Suprapubic skin (tissue), 4 donors: ENCODE data around the gene BTBD2. TPM values are rescaled to one million over a fixed set of nuclear protein-coding genes. Genes with fewer than 3 reads are reported as not detected.

Experiments
- DNase-seq, 2 donors: peaks; one replicate each; pipeline ENCODE4 v3.0.0-alpha.2; 2019; ENCODE audit warnings: low spot score in 2 of 2
- H3K27ac ChIP-seq: fragments of 200-600 bp; sonication (generic); one replicate; pipeline ENCODE4 v1.5.1; 2019
- H3K27me3 ChIP-seq: fragments of 200-600 bp; sonication (generic); one replicate; pipeline ENCODE4 v1.5.1; 2019
- H3K36me3 ChIP-seq: fragments of 200-600 bp; sonication (generic); one replicate; pipeline ENCODE4 v1.5.1; 2019
- H3K4me1 ChIP-seq: fragments of 200-600 bp; sonication (generic); one replicate; pipeline ENCODE4 v1.5.1; 2019
- H3K4me3 ChIP-seq: fragments of 200-600 bp; sonication (generic); one replicate; pipeline ENCODE4 v1.5.1; 2019; ENCODE audit warnings: mild to moderate bottlenecking
- H3K9me3 ChIP-seq: fragments of 200-600 bp; sonication (generic); one replicate; pipeline ENCODE4 v1.5.1; 2019
- EP300 ChIP-seq: sonication (generic); formaldehyde crosslinking; IDR thresholded peaks from one replicate; pipeline ENCODE4 v1.6.1; 2017; ENCODE audit warnings: antibody characterized with exemption
- POLR2A ChIP-seq, 2 donors: fragments of 450-650 bp; IDR thresholded peaks; one replicate each; pipeline ENCODE4 v1.6.1; 2017; ENCODE audit warnings: antibody characterized with exemption in 2 of 2, mild to moderate bottlenecking in 2 of 2, moderate library complexity in 2 of 2
- POLR2AphosphoS5 ChIP-seq, 3 donors: sonication (generic); formaldehyde crosslinking; IDR thresholded peaks; one replicate each; pipeline ENCODE4 v1.6.1; 2017; ENCODE audit warnings: antibody characterized with exemption in 3 of 3
- WGBS: methylation state at CpG from one replicate; pipeline ENCODE4 v1.1.5; 2018; 5-methylcytosine and 5-hydroxymethylcytosine counted together
- total RNA-seq, 4 donors: library from RNA; depleted of rRNA; stranded (reverse); fragments of >200 nt; gene quantifications; one replicate each; pipeline ENCODE4 v1.1.0, GENCODE V29; 2016
- TF ChIP-seq, protein P1 (sequence below), 2 donors: fragments of 200-600 bp in 1 of 2; fragments of 450-650 bp in 1 of 2; sonication (generic) in 1 of 2; IDR thresholded peaks; one replicate each; pipeline ENCODE4 v1.5.1; 2016 to 2019; ENCODE audit warnings: antibody characterized with exemption in 2 of 2, mild to moderate bottlenecking in 1 of 2, moderate library complexity in 1 of 2

The BTBD2 gene
- total RNA-seq, 4 donors from 2014 or later = 83.0 to 101 (median 90.3) TPM

DNA sequence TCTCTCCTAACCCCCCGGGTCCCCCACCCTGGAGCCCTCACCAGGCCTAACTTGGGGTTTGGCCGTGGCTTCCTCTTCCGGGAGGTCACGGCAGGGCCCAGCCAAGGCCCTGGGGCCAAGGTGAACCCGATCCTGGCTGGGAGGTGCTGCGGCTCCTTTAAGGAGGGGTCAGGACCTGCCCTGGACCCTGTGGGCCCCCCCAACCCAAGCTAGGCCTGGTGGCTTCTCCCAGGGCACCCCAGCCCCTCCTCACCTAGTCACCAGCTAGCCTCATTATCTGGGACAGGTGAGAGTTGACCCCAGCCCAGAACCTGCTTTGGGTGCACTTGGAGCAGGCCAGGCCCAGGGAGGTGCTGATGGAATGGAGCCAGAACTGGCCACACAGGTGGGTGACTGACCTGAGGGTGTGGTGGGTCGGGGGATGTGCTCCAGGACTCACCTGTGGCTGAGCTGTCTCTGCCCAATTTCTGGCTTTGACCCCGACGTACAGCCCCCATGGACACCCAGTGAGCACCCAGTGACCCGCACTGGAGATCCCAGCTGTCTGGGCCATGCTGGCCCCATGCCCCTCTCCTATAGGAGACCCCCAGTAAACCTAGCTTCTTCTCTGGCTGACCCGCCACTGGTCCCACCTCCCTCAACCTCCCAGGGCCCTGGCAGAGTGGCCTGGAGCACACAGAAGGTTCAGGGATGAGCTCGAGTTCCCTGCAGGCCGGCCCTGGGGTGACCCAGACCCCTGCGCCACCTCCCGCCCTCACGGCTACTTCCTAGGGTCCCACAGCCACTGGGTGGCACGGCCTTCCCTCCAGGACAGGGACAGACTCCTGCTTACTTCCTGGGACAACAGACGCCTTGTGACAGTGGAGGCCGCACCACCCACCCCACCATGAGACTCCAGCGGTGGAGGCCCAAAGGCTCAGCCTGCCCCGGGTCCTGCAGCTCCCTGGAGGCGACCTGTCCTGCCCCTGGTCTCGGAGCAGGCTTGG lies 42.3 kb upstream of the BTBD2 start:
- no peaks in the 10 kb centered on the region for H3K27me3 ChIP-seq
- 64% methylated on average over 7 of the region's 23 CpGs for WGBS

DNA sequence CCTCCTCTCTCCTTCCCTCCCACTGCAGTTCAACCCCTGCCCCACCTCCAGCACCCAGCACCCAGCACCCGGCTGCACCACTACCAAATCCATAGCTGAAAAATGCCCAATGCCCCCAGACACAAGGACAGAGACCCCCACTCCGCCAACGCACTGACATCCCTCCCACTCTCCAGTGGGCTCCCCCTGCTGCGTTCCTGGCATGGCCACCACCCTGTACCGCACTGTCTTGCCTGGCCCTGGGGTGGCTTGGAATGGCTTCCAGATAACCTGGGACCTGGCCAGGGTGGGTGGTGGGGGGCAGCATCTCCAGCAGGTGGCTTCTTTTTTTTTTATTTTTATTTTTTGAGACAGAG lies 41.3 kb upstream of the BTBD2 start:
- 23% methylated on average over 5 of the region's 5 CpGs for WGBS
- no peak overlapping the region for H3K4me3 ChIP-seq

More for the DNA sequence above, 42.3 kb upstream of the BTBD2 start:
- peak overlapping the region; percentile 100 for H3K27ac ChIP-seq
- H3K36me3 ChIP-seq = no peaks in the 10 kb centered on the region
- peaks cover 93% of the 10 kb centered on the region for H3K4me1 ChIP-seq
- H3K4me3 ChIP-seq = no peak overlapping the region
- peak in 1 of 2 donors; percentile 68 for DNase-seq
- no peaks in the 10 kb centered on the region for H3K9me3 ChIP-seq
- TF ChIP-seq EP300 (no peak), POLR2AphosphoS5 (IDR thresholded peaks at IDR 0.05) (no peak), POLR2A (IDR thresholded peaks at IDR 0.05) (no peak)
- TF ChIP-seq, protein P1, sequence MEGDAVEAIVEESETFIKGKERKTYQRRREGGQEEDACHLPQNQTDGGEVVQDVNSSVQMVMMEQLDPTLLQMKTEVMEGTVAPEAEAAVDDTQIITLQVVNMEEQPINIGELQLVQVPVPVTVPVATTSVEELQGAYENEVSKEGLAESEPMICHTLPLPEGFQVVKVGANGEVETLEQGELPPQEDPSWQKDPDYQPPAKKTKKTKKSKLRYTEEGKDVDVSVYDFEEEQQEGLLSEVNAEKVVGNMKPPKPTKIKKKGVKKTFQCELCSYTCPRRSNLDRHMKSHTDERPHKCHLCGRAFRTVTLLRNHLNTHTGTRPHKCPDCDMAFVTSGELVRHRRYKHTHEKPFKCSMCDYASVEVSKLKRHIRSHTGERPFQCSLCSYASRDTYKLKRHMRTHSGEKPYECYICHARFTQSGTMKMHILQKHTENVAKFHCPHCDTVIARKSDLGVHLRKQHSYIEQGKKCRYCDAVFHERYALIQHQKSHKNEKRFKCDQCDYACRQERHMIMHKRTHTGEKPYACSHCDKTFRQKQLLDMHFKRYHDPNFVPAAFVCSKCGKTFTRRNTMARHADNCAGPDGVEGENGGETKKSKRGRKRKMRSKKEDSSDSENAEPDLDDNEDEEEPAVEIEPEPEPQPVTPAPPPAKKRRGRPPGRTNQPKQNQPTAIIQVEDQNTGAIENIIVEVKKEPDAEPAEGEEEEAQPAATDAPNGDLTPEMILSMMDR (IDR thresholded peaks at IDR 0.05) = no peak

DNA sequence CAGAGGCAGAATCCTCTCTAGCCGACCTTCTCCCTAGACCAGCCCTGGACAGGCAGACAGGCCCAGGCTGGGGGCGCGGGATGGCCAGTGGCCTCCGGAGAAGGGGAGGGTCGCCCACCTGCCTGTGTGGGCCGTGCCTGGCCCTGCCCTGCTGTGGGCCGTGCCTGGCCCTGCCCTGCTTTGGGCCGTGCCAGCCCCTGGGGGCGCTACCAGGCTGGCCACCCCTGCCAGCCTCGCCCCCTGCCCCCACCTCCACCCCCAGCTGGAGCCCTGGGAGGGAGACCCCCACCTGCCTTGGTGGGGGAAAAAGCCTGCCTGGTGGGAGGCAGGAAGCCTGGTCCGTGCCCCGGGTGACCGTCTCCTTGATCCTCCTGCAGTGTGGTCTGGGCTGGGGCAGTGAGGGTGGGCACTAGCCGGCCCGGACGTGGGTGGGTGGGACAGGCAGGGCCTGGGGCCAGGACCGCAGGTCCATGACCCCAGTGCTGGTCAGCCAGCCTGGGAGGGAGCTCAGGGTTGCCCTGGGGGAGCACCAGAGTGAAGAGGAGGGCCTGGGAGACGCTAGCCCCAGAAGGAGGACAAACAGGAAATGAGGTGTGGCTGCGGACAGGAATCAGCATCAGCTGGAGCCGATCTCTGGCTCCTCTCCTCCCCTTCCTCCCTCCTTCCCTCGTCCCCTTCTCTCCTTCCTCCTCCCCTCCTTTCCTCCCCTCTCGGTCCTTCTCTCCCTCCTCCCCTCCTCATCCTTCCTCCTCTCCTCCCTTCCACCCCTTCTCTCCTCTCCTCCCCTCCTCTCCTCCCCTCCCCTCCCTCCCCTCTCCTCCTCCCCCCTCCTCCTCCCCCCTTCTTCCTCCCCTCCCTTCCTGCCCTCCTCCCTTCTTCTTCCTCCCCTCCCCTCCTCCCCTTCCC lies 40.7 kb upstream of the BTBD2 start:
- peak overlapping the region; percentile 44 for H3K4me3 ChIP-seq
- TF ChIP-seq POLR2A (IDR thresholded peaks at IDR 0.05) (no peak), EP300 (no peak), POLR2AphosphoS5 (IDR thresholded peaks at IDR 0.05) (no peak)
- TF ChIP-seq, protein P1 (IDR thresholded peaks at IDR 0.05) = no peak
- H3K4me1 ChIP-seq = peaks cover 96% of the 10 kb centered on the region
- H3K36me3 ChIP-seq = no peaks in the 10 kb centered on the region
- 3% methylated on average over 6 of the region's 22 CpGs for WGBS
- no peaks in the 10 kb centered on the region for H3K9me3 ChIP-seq
- H3K27ac ChIP-seq = peak overlapping the region; percentile 91
- no peaks in the 10 kb centered on the region for H3K27me3 ChIP-seq
- DNase-seq = peak in 1 of 2 donors; percentile 78

More for the DNA sequence above, 41.3 kb upstream of the BTBD2 start:
- DNase-seq = peak in 1 of 2 donors; percentile 75
- Histone ChIP-seq H3K4me1 (peaks cover 93% of the 10 kb centered on the region), H3K36me3 (no peaks in the 10 kb centered on the region), H3K27me3 (no peaks in the 10 kb centered on the region), H3K9me3 (no peaks in the 10 kb centered on the region), H3K27ac (peak overlapping the region; percentile 91)
- TF ChIP-seq POLR2AphosphoS5 (IDR thresholded peaks at IDR 0.05) (no peak), EP300 (no peak), POLR2A (IDR thresholded peaks at IDR 0.05) (no peak)
- TF ChIP-seq, protein P1 (IDR thresholded peaks at IDR 0.05) = no peak

DNA sequence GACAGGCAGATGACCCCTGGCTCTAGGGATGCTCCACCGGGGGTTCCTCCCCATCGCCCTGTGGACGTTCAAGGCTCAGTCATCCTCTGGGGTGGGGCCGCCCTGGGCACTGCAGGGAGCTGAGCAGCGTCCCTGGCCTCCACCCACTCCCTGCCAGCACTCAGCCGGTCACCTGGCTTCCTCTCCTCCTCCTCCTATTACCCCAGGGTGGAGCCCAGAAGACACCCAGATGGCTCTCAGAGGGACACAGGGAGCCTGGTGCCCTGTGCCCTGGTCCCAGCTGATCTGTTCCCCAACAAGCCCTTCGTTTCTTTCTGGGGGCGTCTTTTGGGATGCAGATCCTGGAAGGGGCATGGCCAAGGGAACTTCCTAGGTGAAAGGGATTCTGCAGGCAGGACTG lies 39.2 kb upstream of the BTBD2 start:
- Histone ChIP-seq H3K4me1 (peaks cover 83% of the 10 kb centered on the region), H3K27ac (no peak overlapping the region), H3K4me3 (no peak overlapping the region), H3K27me3 (no peaks in the 10 kb centered on the region), H3K36me3 (no peaks in the 10 kb centered on the region), H3K9me3 (no peaks in the 10 kb centered on the region)
- peak in 1 of 2 donors; percentile 65 for DNase-seq
- WGBS = 55% methylated on average over 7 of the region's 8 CpGs
- TF ChIP-seq POLR2A (IDR thresholded peaks at IDR 0.05) (no peak), EP300 (no peak), POLR2AphosphoS5 (IDR thresholded peaks at IDR 0.05) (no peak)
- TF ChIP-seq, protein P1 (IDR thresholded peaks at IDR 0.05) = no peak
